A549 (cell line): ENCODE data around the gene BAG3. TPM values are rescaled to one million over a fixed set of nuclear protein-coding genes. Genes with fewer than 3 reads are reported as not detected.
"Not testable (repeated sequence)": the region's sequence is repeated elsewhere in the genome, so short reads cannot be mapped to it uniquely, and the experiment has no call there.

Experiments used
- ATAC-seq, 2 experiments: fragments of 200-7000 bp in 1 of 2; fragments of >200 bp in 1 of 2; cut with Nextera tagmentation in 1 of 2; cut with Tn5 transposase in 1 of 2; 3 replicates each; pipeline versions ENCODE4 v1.8.0 to v1.9.1; 2018 to 2020; ENCODE audit warnings: mild to moderate bottlenecking in 1 of 2, moderate library complexity in 1 of 2
- CTCF ChIA-PET: fragments of 300-600 bp; sonication (Branson Sonifier 250); formaldehyde crosslinking; extraction: SDS; loops from one replicate; lab custom pipeline; 2021; ENCODE audit warnings: antibody characterized with exemption, inconsistent platforms; lab: Yijun Ruan, JAX
- POLR2A ChIA-PET: fragments of 350-600 bp; formaldehyde crosslinking; extraction: SDS; loops from one replicate; lab custom pipeline; 2021; ENCODE audit warnings: antibody characterized with exemption, inconsistent platforms; lab: Yijun Ruan, JAX
- DNase-seq, 2 experiments: peaks; one replicate each; pipeline versions ENCODE4 v3.0.0 to v3.0.0-alpha.2; 2011 to 2016; ENCODE audit warnings: low read depth in 1 of 2, low spot score in 1 of 2
- FAIRE-seq: peaks from 2 replicates; lab custom pipeline; 2011; peaks lifted over from hg19 to GRCh38; lab: Jason Lieb, UNC
- H3K27ac ChIP-seq, 2 experiments: fragments of >200 bp; sonication (Bioruptor Twin); formaldehyde crosslinking; 3 replicates each; pipeline ENCODE4 v1.5.1; 2016 to 2017
- H3K4me1 ChIP-seq: fragments of >200 bp; sonication (Bioruptor Twin); formaldehyde crosslinking; 3 replicates; pipeline ENCODE4 v1.6.1; 2016
- H3K4me2 ChIP-seq: fragments of >200 bp; sonication (Bioruptor Twin); formaldehyde crosslinking; 3 replicates; pipeline ENCODE4 v1.6.1; 2016
- H3K4me3 ChIP-seq: fragments of >200 bp; sonication (Bioruptor Twin); formaldehyde crosslinking; 3 replicates; pipeline ENCODE4 v1.5.1; 2016
- H3K9me3 ChIP-seq: fragments of >200 bp; sonication (Bioruptor Twin); formaldehyde crosslinking; 3 replicates; pipeline ENCODE4 v1.6.1; 2016
- BHLHE40 ChIP-seq: IDR thresholded peaks from 2 replicates; pipeline ENCODE4 v1.6.1; 2012; ENCODE audit warnings: low read depth, low read length, inconsistent platforms
- CBX8 ChIP-seq: fragments of 200-600 bp; sonication (generic); IDR thresholded peaks from 2 replicates; pipeline ENCODE4 v1.6.1; 2016
- CHD2 ChIP-seq: fragments of 150-350 bp; IDR thresholded peaks from 2 replicates; pipeline ENCODE4 v1.6.1; 2014; ENCODE audit warnings: low read length; ENCODE audit not compliant: partially characterized antibody
- EHF ChIP-seq: fragments of 250-450 bp; sonication (Bioruptor Pico); IDR thresholded peaks from 2 replicates; pipeline ENCODE4 v1.5.0; 2020; ENCODE audit warnings: mild to moderate bottlenecking
- FOSB ChIP-seq: fragments of 250-450 bp; sonication (Bioruptor Pico); IDR thresholded peaks from 2 replicates; pipeline ENCODE4 v1.5.0; 2020; ENCODE audit warnings: mild to moderate bottlenecking, moderate library complexity
- FOSL2 ChIP-seq, 2 experiments: fragments of 450-650 bp in 1 of 2; fragments of >200 bp in 1 of 2; sonication (Bioruptor Twin) in 1 of 2; formaldehyde crosslinking; IDR thresholded peaks; 2 replicates each; pipeline versions ENCODE4 v1.5.0 to v1.6.1; 2016 to 2020; ENCODE audit warnings: mild to moderate bottlenecking in 1 of 2, moderate library complexity in 1 of 2
- FOXS1 ChIP-seq: fragments of 250-450 bp; sonication (Bioruptor Pico); IDR thresholded peaks from 2 replicates; pipeline ENCODE4 v1.5.0; 2020; ENCODE audit warnings: mild to moderate bottlenecking, moderate library complexity
- GATA3 ChIP-seq: IDR thresholded peaks from 2 replicates; pipeline ENCODE4 v1.6.1; 2012; ENCODE audit warnings: borderline replicate concordance
- HDAC2 ChIP-seq: fragments of 200-600 bp; sonication (generic); IDR thresholded peaks from 2 replicates; pipeline ENCODE4 v1.6.1; 2016
- NFE2L2 ChIP-seq: fragments of 150-350 bp; conservative IDR thresholded peaks from 2 replicates; pipeline ENCODE4 v1.6.1; 2014; ENCODE audit warnings: low read length
- NR3C1 ChIP-seq: fragments of >200 bp; sonication (Bioruptor Twin); formaldehyde crosslinking; IDR thresholded peaks from 3 replicates; pipeline ENCODE4 v1.6.1; 2017
- POLR2A ChIP-seq: IDR thresholded peaks from 2 replicates; pipeline ENCODE4 v1.6.1; 2012; ENCODE audit warnings: mild to moderate bottlenecking, low read length
- POLR2AphosphoS2 ChIP-seq: conservative IDR thresholded peaks from 2 replicates; pipeline ENCODE4 v1.6.1; 2012; ENCODE audit warnings: low read length, improper control_type of control experiment, inconsistent platforms
- RARB ChIP-seq: fragments of 250-450 bp; sonication (Bioruptor Pico); IDR thresholded peaks from 2 replicates; pipeline ENCODE4 v1.8.0; 2021; ENCODE audit warnings: mild to moderate bottlenecking, moderate library complexity
- RCOR1 ChIP-seq: fragments of 150-350 bp; IDR thresholded peaks from 2 replicates; pipeline ENCODE4 v1.6.1; 2014; ENCODE audit warnings: antibody characterized with exemption, low read length, low read depth
- RFX5 ChIP-seq: fragments of 450-650 bp; IDR thresholded peaks from 2 replicates; pipeline ENCODE4 v1.7.1; 2014; ENCODE audit warnings: antibody characterized with exemption, mild to moderate bottlenecking, moderate library complexity
- SMC3 ChIP-seq: fragments of >200 bp; sonication (Bioruptor Twin); formaldehyde crosslinking; IDR thresholded peaks from 3 replicates; pipeline ENCODE4 v1.6.1; 2018; ENCODE audit warnings: inconsistent platforms
- TFCP2L1 ChIP-seq: fragments of 250-450 bp; sonication (Bioruptor Pico); IDR thresholded peaks from 2 replicates; pipeline ENCODE4 v1.5.0; 2021; ENCODE audit warnings: mild to moderate bottlenecking
- TP53 ChIP-seq: fragments of 250-450 bp; sonication (Bioruptor Pico); IDR thresholded peaks from 2 replicates; pipeline ENCODE4 v1.5.0; 2021; ENCODE audit warnings: mild to moderate bottlenecking, moderate library complexity
- ZC3H11A ChIP-seq: fragments of 450-650 bp; IDR thresholded peaks from 2 replicates; pipeline ENCODE4 v1.6.1; 2014; ENCODE audit warnings: antibody characterized with exemption, mild to moderate bottlenecking
- WGBS: methylation state at CpG from one replicate; pipeline ENCODE4 v1.1.6; 2017; ENCODE audit errors: missing lambda C conversion rate; 5-methylcytosine and 5-hydroxymethylcytosine counted together
- polyA plus RNA-seq, 4 experiments: library from polyadenylated mRNA; depleted of rRNA in 3 of 4; stranded (reverse); fragments of >200 nt; fragmentation: RNase III in 1 of 4; extraction: RNeasy Plus Mini Kit Qiagen cat#74134 plus additional on column Dnase treatment in 1 of 4; gene quantifications; 2 replicates in 3 of 4; 3 replicates in 1 of 4; pipeline ENCODE4 v1.2.3, GENCODE V29; 2011 to 2017
- TF ChIP-seq, protein P1 (sequence below): fragments of 450-650 bp; IDR thresholded peaks from 2 replicates; pipeline ENCODE4 v1.6.1; 2014; ENCODE audit warnings: antibody characterized with exemption
- TF ChIP-seq, protein P2 (sequence below): fragments of >200 bp; sonication (Bioruptor Twin); formaldehyde crosslinking; IDR thresholded peaks from 2 replicates; pipeline ENCODE4 v1.6.1; 2016
- TF ChIP-seq, protein P3 (sequence below): fragments of 250-450 bp; sonication (Bioruptor Pico); IDR thresholded peaks from 2 replicates; pipeline ENCODE4 v1.5.0; 2020; ENCODE audit warnings: low read depth, mild to moderate bottlenecking, moderate library complexity
- TF ChIP-seq, protein P4 (sequence below): fragments of 150-350 bp; IDR thresholded peaks from 2 replicates; pipeline ENCODE4 v1.6.1; 2014; ENCODE audit warnings: low read depth, mild to moderate bottlenecking, low read length
- TF ChIP-seq, protein P5 (sequence below): IDR thresholded peaks from 2 replicates; pipeline ENCODE4 v1.6.1; 2012; ENCODE audit warnings: low read depth, borderline replicate concordance
- TF ChIP-seq, protein P6 (sequence below): IDR thresholded peaks from 2 replicates; pipeline ENCODE4 v1.6.1; 2012

The BAG3 gene
- polyA plus RNA-seq, 2 of the 4 experiments (the other 2 are of a cell fraction), result 10.7 to 58.4 TPM

DNA sequence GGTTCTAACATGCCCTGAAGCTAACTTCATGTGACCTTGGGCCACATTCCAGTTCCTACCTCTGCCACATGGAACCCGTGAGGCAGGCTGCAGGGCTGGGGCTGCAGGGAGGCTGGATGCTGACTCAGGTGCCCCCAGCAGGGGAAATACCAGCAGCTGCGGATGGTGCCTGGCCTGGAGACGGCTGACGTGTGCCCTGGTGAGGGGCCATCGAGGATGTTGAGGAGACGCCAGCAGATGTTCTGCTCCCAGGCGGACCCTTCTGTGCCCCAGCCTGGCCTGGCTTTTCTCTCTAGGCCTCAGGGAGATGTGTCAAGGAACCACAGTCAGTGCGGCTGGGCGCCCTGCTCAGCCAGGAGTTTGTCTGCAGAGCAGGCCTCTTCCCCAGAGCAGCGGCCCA lies 8.8 kb downstream of the BAG3 start:
- no peak overlapping the region for H3K4me2 ChIP-seq
- no peak for ATAC-seq
- CTCF ChIA-PET, result interaction anchor here (1.2 to 8.3 kb wide), 8 partner anchors 8 to 88 kb away, joined by 3 to 69 read pairs (median 3); partner anchors contain the start of gene INPP5F
- H3K9me3 ChIP-seq, result no peaks in the 10 kb centered on the region
- no peak for FAIRE-seq
- H3K4me1 ChIP-seq, result peaks cover 77% of the 10 kb centered on the region
- DNase-seq, result no peak
- H3K4me3 ChIP-seq, result no peak overlapping the region
- H3K27ac ChIP-seq, result peak overlapping the region; percentile 89 to 90; a peak in 4 of 6 replicates
- POLR2A ChIA-PET, result no interaction called here
- WGBS, result 90% methylated on average over 8 of the region's 10 CpGs
- TF ChIP-seq FOXS1 (CRISPR knock-in tag), result no peak
- TF ChIP-seq, protein P1, sequence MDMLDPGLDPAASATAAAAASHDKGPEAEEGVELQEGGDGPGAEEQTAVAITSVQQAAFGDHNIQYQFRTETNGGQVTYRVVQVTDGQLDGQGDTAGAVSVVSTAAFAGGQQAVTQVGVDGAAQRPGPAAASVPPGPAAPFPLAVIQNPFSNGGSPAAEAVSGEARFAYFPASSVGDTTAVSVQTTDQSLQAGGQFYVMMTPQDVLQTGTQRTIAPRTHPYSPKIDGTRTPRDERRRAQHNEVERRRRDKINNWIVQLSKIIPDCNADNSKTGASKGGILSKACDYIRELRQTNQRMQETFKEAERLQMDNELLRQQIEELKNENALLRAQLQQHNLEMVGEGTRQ, result no peak
- TF ChIP-seq CBX8, result no peak
- TF ChIP-seq FOSL2 (IDR thresholded peaks at IDR 0.05), result no peak
- TF ChIP-seq FOSL2 (CRISPR knock-in tag; IDR thresholded peaks at IDR 0.05), result no peak
- TF ChIP-seq POLR2AphosphoS2, result no peak
- TF ChIP-seq EHF (CRISPR knock-in tag), result no peak
- no peak for TF ChIP-seq BHLHE40
- TF ChIP-seq SMC3, result no peak
- TF ChIP-seq HDAC2, result no peak
- no peak for TF ChIP-seq RARB (CRISPR knock-in tag)
- TF ChIP-seq FOSB (CRISPR knock-in tag), result no peak
- TF ChIP-seq, protein P2, sequence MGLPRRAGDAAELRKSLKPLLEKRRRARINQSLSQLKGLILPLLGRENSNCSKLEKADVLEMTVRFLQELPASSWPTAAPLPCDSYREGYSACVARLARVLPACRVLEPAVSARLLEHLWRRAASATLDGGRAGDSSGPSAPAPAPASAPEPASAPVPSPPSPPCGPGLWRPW, result no peak

DNA sequence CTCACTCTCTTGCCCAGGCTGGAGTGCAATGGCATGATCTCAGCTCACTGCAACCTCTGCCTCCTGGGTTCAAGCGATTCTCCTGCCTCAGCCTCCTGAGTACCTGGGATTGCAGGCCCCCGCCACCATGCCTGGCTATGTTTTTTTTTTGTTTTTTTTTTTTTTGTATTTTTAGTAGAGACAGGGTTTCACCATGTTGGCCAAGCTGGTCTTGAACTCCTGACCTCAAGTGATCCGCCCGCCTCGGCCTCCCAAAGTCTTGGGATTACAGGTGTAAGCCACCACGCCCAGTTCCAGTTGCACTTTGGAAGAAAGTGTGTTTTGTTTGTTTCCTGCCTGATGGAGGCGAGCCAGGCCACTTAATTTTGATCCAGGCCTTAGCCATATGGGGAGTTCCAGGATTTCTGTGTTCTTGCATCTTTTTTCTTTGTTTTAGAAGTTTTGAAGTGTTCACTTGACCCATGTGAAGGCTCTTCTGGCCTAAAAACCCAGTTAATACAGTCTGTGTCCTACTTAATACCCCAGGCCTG lies 11.0 kb downstream of the BAG3 start:
- POLR2A ChIA-PET, result interaction anchor here (0.5 kb wide), 1 partner anchor 59 kb away, joined by 3 read pairs; no protein-coding TSS in a partner anchor
- CTCF ChIA-PET, result not testable (repeated sequence)
- H3K4me1 ChIP-seq, result peaks cover 75% of the 10 kb centered on the region

DNA sequence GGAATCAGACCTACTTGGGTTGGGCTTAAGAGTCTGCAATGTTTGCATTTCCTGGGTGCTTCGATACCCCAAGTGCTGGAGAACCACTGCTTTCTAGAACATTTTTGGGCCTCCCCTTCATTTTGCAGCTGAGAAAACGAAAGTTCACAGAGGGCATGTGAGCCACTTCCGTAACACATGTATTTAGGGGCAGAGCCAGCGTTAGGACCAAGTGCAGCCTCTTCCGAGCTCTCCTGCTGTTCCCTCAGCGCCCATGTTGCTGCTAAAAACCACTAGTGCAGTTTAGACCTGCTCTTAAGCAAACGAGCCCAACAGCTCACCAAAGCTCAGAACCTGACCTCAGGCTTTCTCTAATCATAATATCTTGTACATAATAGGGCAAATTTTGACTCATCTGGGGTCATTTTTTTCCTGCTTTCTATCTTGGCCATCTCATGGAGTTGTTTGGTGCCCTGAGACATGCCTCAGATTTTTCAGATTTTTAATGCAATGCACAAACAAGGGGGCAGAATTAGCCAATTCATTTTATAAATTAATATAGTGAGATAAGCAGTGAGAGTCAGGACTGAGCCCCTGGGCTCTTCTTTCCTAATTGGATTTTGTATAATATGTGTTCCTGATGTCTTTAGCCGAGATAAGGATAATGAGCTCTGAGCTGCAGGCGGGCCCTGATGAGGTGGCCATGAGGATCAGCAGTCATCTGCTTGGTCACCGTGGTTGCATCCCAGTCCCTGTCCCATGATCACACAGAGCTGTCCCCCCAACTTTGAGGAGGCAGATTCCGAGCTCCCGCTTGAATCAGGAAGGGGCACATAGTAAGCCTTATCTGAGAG lies 12.9 kb downstream of the BAG3 start:
- H3K4me2 ChIP-seq, result peak overlapping the region; percentile 61
- no peak for DNase-seq
- peak in 1 of 2 experiments; percentile 8; a peak in 1 of 6 replicates for ATAC-seq
- ChIA-PET CTCF (interaction anchor here (0.5 to 2.1 kb wide), 10 partner anchors 9 to 196 kb away, joined by 3 to 10 read pairs (median 6); no protein-coding TSS in a partner anchor), POLR2A (interaction anchor here (0.6 to 0.8 kb wide), 3 partner anchors 8 to 13 kb away, joined by 3 to 4 read pairs (median 4); partner anchors contain the start of gene BAG3)
- FAIRE-seq, result no peak
- TF ChIP-seq RFX5 (no peak), TFCP2L1 (CRISPR knock-in tag) (no peak), RCOR1 (no peak), POLR2A (no peak), FOSL2 (IDR thresholded peaks at IDR 0.05) (no peak), FOSL2 (CRISPR knock-in tag; IDR thresholded peaks at IDR 0.05) (no peak), NR3C1 (no peak), NFE2L2 (no peak), FOXS1 (CRISPR knock-in tag) (no peak), FOSB (CRISPR knock-in tag) (no peak), GATA3 (no peak; the same call in 1 of the 2 replicates), TP53 (no peak), ZC3H11A (no peak), CHD2 (no peak)
- TF ChIP-seq, protein P3, sequence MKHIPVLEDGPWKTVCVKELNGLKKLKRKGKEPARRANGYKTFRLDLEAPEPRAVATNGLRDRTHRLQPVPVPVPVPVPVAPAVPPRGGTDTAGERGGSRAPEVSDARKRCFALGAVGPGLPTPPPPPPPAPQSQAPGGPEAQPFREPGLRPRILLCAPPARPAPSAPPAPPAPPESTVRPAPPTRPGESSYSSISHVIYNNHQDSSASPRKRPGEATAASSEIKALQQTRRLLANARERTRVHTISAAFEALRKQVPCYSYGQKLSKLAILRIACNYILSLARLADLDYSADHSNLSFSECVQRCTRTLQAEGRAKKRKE (CRISPR knock-in tag), result no peak
- TF ChIP-seq, protein P4, sequence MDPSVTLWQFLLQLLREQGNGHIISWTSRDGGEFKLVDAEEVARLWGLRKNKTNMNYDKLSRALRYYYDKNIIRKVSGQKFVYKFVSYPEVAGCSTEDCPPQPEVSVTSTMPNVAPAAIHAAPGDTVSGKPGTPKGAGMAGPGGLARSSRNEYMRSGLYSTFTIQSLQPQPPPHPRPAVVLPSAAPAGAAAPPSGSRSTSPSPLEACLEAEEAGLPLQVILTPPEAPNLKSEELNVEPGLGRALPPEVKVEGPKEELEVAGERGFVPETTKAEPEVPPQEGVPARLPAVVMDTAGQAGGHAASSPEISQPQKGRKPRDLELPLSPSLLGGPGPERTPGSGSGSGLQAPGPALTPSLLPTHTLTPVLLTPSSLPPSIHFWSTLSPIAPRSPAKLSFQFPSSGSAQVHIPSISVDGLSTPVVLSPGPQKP, result no peak
- TF ChIP-seq, protein P5, sequence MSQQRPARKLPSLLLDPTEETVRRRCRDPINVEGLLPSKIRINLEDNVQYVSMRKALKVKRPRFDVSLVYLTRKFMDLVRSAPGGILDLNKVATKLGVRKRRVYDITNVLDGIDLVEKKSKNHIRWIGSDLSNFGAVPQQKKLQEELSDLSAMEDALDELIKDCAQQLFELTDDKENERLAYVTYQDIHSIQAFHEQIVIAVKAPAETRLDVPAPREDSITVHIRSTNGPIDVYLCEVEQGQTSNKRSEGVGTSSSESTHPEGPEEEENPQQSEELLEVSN, result no peak
- TF ChIP-seq, protein P6, sequence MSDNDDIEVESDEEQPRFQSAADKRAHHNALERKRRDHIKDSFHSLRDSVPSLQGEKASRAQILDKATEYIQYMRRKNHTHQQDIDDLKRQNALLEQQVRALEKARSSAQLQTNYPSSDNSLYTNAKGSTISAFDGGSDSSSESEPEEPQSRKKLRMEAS, result no peak
- peak overlapping the region; percentile 59 to 77; a peak in 5 of 6 replicates for H3K27ac ChIP-seq
- H3K9me3 ChIP-seq, result no peaks in the 10 kb centered on the region
- peaks cover 77% of the 10 kb centered on the region for H3K4me1 ChIP-seq
- H3K4me3 ChIP-seq, result no peak overlapping the region
- 63% methylated on average over 12 of the region's 12 CpGs for WGBS

More for the DNA sequence above, 11.0 kb downstream of the BAG3 start:
- not testable (repeated sequence) for FAIRE-seq, DNase-seq, ATAC-seq, H3K9me3 ChIP-seq, H3K4me2 ChIP-seq, H3K4me3 ChIP-seq
- H3K27ac ChIP-seq, result peak overlapping the region in 1 of 2 experiments; percentile 33; a peak in 2 of 6 replicates
- WGBS, result 91% methylated on average over 7 of the region's 7 CpGs
